GM06990 (cell line): ENCODE results near the gene CCDC12.

ENCODE experiments used
- DNase-seq: peaks from one replicate; pipeline ENCODE4 v3.0.0-alpha.2; 2011; ENCODE audit not compliant: insufficient read length; ENCODE audit errors: extremely low read depth
- H3K27me3 ChIP-seq: replicated peaks from 2 replicates; pipeline ENCODE4 v1.6.0; 2011; ENCODE audit warnings: low read length; ENCODE audit not compliant: control insufficient read depth, insufficient read depth
- H3K36me3 ChIP-seq: 2 replicates; pipeline ENCODE4 v1.5.1; 2011; ENCODE audit warnings: low read length; ENCODE audit not compliant: control insufficient read depth, insufficient read depth
- H3K4me3 ChIP-seq: replicated peaks from 2 replicates; pipeline ENCODE4 v1.5.1; 2011; ENCODE audit warnings: low read depth, mild to moderate bottlenecking, control low read depth, low read length
- CTCF ChIP-seq: IDR thresholded peaks from 2 replicates; pipeline ENCODE4 v1.5.1; 2011; ENCODE audit warnings: low read length, control low read depth, mild to moderate bottlenecking, inconsistent platforms; ENCODE audit not compliant: insufficient read depth, poor library complexity, severe bottlenecking

CCDC12 gene

GRCh38 chr3:46974421-46975171 is 1.9 kb downstream of the CCDC12 start:
- Histone ChIP-seq H3K4me3 (peak overlapping the region; percentile 80), H3K27me3 (no peaks in the 10 kb centered on the region), H3K36me3 (peaks cover 8% of the 10 kb centered on the region)
- DNase-seq = no peak
- TF ChIP-seq CTCF = no peak

GRCh38 chr3:46972396-46972795 is 4.1 kb downstream of the CCDC12 start:
- no peak for TF ChIP-seq CTCF
- DNase-seq = no peak
- H3K27me3 ChIP-seq = no peaks in the 10 kb centered on the region
- H3K36me3 ChIP-seq = peaks cover 14% of the 10 kb centered on the region
- no peak overlapping the region for H3K4me3 ChIP-seq

- Histone ChIP-seq H3K4me3 (no peak overlapping the region), H3K36me3 (peaks cover 15% of the 10 kb centered on the region), H3K27me3 (no peaks in the 10 kb centered on the region)
- TF ChIP-seq CTCF = no peak
- no peak for DNase-seq
These were observed 4.8 kb downstream of the CCDC12 start for GRCh38 chr3:46971742-46972141.

GRCh38 chr3:46971151-46971550 is 5.4 kb downstream of the CCDC12 start:
- no peak for TF ChIP-seq CTCF
- H3K27me3 ChIP-seq = no peaks in the 10 kb centered on the region
- no peak overlapping the region for H3K4me3 ChIP-seq
- H3K36me3 ChIP-seq = peaks cover 18% of the 10 kb centered on the region
- DNase-seq = no peak

- Histone ChIP-seq H3K27me3 (no peaks in the 10 kb centered on the region), H3K4me3 (no peak overlapping the region), H3K36me3 (peaks cover 18% of the 10 kb centered on the region)
- DNase-seq = no peak
- no peak for TF ChIP-seq CTCF
These were observed 6.0 kb downstream of the CCDC12 start for GRCh38 chr3:46970391-46971091.
